ENCODE data around the gene CMTM8.

DNA sequence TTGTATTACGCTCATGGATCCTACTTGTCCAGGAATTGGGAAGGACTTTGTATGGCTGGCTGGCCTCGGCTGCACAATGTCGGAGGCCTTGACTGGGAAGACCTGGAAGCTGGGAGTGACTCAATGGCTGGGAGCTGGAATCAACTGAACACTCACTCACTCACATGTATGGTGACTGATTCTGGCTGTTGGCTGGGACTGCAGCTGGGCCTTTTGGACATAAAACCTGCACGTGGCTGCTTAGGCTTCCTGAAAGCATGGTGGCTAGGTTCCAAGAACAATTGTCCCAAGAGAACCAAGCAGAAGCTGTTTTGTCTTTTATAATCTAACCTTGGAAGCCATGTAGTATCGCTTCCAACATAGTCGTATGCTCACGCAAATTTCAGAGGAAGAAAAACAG, 38.0 kb upstream of the CMTM8 start:
- TF ChIP-seq CTCF (IDR thresholded peaks at IDR 0.05): no peak
- no peak for TF ChIP-seq POLR2A (IDR thresholded peaks at IDR 0.05)

Data from right lobe of liver (tissue), 4 donors.